Mesendoderm (in vitro differentiated cells): ENCODE measurements around the gene MYOD1.

Experiments
- DNase-seq: peaks from one replicate; pipeline ENCODE4 v3.0.0; 2013
- H2AK5ac ChIP-seq: 2 replicates; pipeline ENCODE4 v1.6.1; 2013; ENCODE audit warnings: low read length, inconsistent platforms
- H2BK120ac ChIP-seq: 2 replicates; pipeline ENCODE4 v1.6.1; 2013; ENCODE audit warnings: low read depth, mild to moderate bottlenecking, low read length, moderate library complexity, mixed read lengths
- H2BK15ac ChIP-seq: replicated peaks from 2 replicates; pipeline ENCODE4 v1.6.1; 2013; ENCODE audit warnings: low read depth, mild to moderate bottlenecking, moderate library complexity
- H2BK5ac ChIP-seq: 2 replicates; pipeline ENCODE4 v1.6.1; 2013; ENCODE audit warnings: low read length, inconsistent platforms
- H3K18ac ChIP-seq: 2 replicates; pipeline ENCODE4 v1.6.1; 2013; ENCODE audit warnings: mild to moderate bottlenecking, low read length, mixed read lengths
- H3K23ac ChIP-seq: one replicate; pipeline ENCODE4 v1.6.1; 2013; ENCODE audit warnings: low read length
- H3K27ac ChIP-seq: 2 replicates; pipeline ENCODE4 v1.5.1; 2013; ENCODE audit warnings: low read depth, mild to moderate bottlenecking, inconsistent platforms, low read length, moderate library complexity
- H3K27me3 ChIP-seq: 2 replicates; pipeline ENCODE4 v1.6.1; 2013; ENCODE audit warnings: low read length, control low read depth, mild to moderate bottlenecking, inconsistent platforms; ENCODE audit not compliant: insufficient read depth, poor library complexity
- H3K36me3 ChIP-seq: 2 replicates; pipeline ENCODE4 v1.6.1; 2013; ENCODE audit warnings: low read length, inconsistent platforms; ENCODE audit not compliant: control insufficient read depth, insufficient read depth
- H3K4ac ChIP-seq: one replicate; pipeline ENCODE4 v1.6.1; 2013; ENCODE audit warnings: low read depth, mild to moderate bottlenecking, low read length, moderate library complexity
- H3K4me1 ChIP-seq: 2 replicates; pipeline ENCODE4 v1.6.1; 2013; ENCODE audit warnings: low read depth, low read length, inconsistent platforms; ENCODE audit not compliant: control insufficient read depth
- H3K4me2 ChIP-seq: 2 replicates; pipeline ENCODE4 v1.6.1; 2013; ENCODE audit warnings: low read length
- H3K4me3 ChIP-seq: 2 replicates; pipeline ENCODE4 v1.5.1; 2013; ENCODE audit warnings: mild to moderate bottlenecking, low read length
- H3K56ac ChIP-seq: one replicate; pipeline ENCODE4 v1.6.1; 2013; ENCODE audit warnings: low read length
- H3K79me1 ChIP-seq: 2 replicates; pipeline ENCODE4 v1.6.1; 2013; ENCODE audit warnings: low read length, inconsistent platforms
- H3K79me2 ChIP-seq: 2 replicates; pipeline ENCODE4 v1.6.1; 2013; ENCODE audit warnings: mild to moderate bottlenecking, low read length; ENCODE audit not compliant: control insufficient read depth, insufficient read depth
- H3K9ac ChIP-seq: 2 replicates; pipeline ENCODE4 v1.6.1; 2013; ENCODE audit warnings: low read length, inconsistent platforms
- H4K5ac ChIP-seq: one replicate; pipeline ENCODE4 v1.6.1; 2013; ENCODE audit warnings: low read length
- H4K8ac ChIP-seq: one replicate; pipeline ENCODE4 v1.6.1; 2013; ENCODE audit warnings: low read depth, mild to moderate bottlenecking, control low read depth, low read length, moderate library complexity
- WGBS: extraction: QIAGEN DNeasy Blood & Tissue Kit; methylation state at CpG from one replicate; pipeline ENCODE4 v1.1.7; 2013; ENCODE audit warnings: low lambda C conversion rate, missing lambda C conversion rate; ENCODE audit not compliant: insufficient coverage; ENCODE audit errors: extremely low coverage; 5-methylcytosine and 5-hydroxymethylcytosine counted together

MYOD1 gene

GRCh38 chr11:17733261-17733660 is 13.9 kb downstream of the MYOD1 start:
- Histone ChIP-seq H2AK5ac (no peak overlapping the region), H3K27ac (no peak overlapping the region), H3K79me1 (no peaks in the 10 kb centered on the region), H3K27me3 (peaks cover 22% of the 10 kb centered on the region), H3K18ac (no peak overlapping the region), H3K4me3 (no peak overlapping the region), H3K79me2 (no peaks in the 10 kb centered on the region), H3K9ac (no peak overlapping the region), H2BK15ac (no peak overlapping the region), H2BK120ac (no peak overlapping the region), H4K5ac (no peak overlapping the region), H3K4me1 (no peaks in the 10 kb centered on the region), H3K56ac (no peak overlapping the region), H4K8ac (no peak overlapping the region), H3K23ac (no peak overlapping the region), H3K4me2 (no peak overlapping the region), H2BK5ac (no peak overlapping the region), H3K36me3 (no peaks in the 10 kb centered on the region), H3K4ac (no peak overlapping the region)
- no CpG with 5 or more reads among the region's 4 CpGs for WGBS
- no peak for DNase-seq

DNA sequence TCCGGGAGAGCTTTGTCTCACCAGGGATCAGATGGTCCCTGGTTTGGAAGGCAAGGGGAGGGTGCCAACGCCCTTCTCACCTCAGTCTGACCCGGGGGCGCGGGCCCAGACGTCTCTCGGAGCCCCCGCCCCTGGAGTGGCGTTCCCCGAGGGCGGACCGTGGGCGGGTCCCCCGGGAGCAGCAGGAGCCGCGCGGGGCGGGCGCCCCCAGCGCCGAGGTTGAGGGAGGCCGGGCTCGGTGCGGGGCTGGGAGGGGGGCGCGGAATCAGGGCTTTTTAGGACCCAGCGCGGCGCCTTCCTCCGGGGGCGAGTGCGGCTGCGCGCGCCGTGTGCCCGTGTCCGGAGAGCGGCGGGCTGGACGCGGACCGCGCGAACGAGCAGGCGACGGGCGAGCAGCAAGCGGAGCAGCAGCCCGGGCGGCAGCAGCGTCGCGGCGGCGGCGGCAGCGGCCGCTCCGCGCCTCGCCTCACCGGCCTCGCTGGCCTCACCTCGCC is 15.1 kb downstream of the MYOD1 start, which contains the start of gene KCNC1:
KCNC1 (plus strand) TSS at position 364 of the 494 bp plus-strand sequence. CDS start 1,222 bp downstream, outside the sequence.
- no peak within 1 kb of the TSS for H3K18ac ChIP-seq
- no peak within 1 kb of the TSS for H3K4me3 ChIP-seq
- no peak within 1 kb of the TSS for H3K27ac ChIP-seq
- H3K4me1 ChIP-seq: no peaks in the 10 kb centered on the region
- no peak within 1 kb of the TSS for H3K4ac ChIP-seq
- peak; percentile 59 for DNase-seq
- no peaks in the 10 kb centered on the region for H3K36me3 ChIP-seq
- no peak within 1 kb of the TSS for H3K23ac ChIP-seq
- no peak within 1 kb of the TSS for H2BK120ac ChIP-seq
- H2AK5ac ChIP-seq: no peak within 1 kb of the TSS
- no peaks in the 10 kb centered on the region for H3K79me2 ChIP-seq
- H2BK5ac ChIP-seq: no peak within 1 kb of the TSS
- H2BK15ac ChIP-seq: no peak within 1 kb of the TSS
- no CpG with 5 or more reads among the region's 66 CpGs for WGBS
- no peaks in the 10 kb centered on the region for H3K79me1 ChIP-seq
- peak within 1 kb of the TSS; percentile 62 for H3K4me2 ChIP-seq
- H3K9ac ChIP-seq: no peak within 1 kb of the TSS
- peaks cover 22% of the 10 kb centered on the region for H3K27me3 ChIP-seq
- H4K5ac ChIP-seq: no peak within 1 kb of the TSS
- H4K8ac ChIP-seq: no peak within 1 kb of the TSS
- H3K56ac ChIP-seq: no peak within 1 kb of the TSS

GRCh38 chr11:17734986-17735817 is 15.8 kb downstream of the MYOD1 start:
- Histone ChIP-seq H3K79me1 (no peaks in the 10 kb centered on the region), H3K4me1 (no peaks in the 10 kb centered on the region), H3K27ac (no peak overlapping the region), H3K9ac (no peak overlapping the region), H2BK5ac (no peak overlapping the region), H3K18ac (no peak overlapping the region), H3K79me2 (no peaks in the 10 kb centered on the region), H2AK5ac (no peak overlapping the region), H3K56ac (no peak overlapping the region), H3K23ac (no peak overlapping the region), H4K8ac (no peak overlapping the region), H3K36me3 (no peaks in the 10 kb centered on the region), H2BK120ac (no peak overlapping the region), H3K27me3 (peaks cover 22% of the 10 kb centered on the region), H3K4ac (no peak overlapping the region), H3K4me3 (no peak overlapping the region), H4K5ac (no peak overlapping the region), H2BK15ac (no peak overlapping the region), H3K4me2 (peak overlapping the region; percentile 62)
- DNase-seq: peak; percentile 82
- no CpG with 5 or more reads among the region's 73 CpGs for WGBS

GRCh38 chr11:17735818-17736578 is 16.6 kb downstream of the MYOD1 start:
- DNase-seq: no peak
- Histone ChIP-seq H3K27me3 (peaks cover 22% of the 10 kb centered on the region), H2AK5ac (no peak overlapping the region), H4K5ac (no peak overlapping the region), H3K4me2 (no peak overlapping the region), H2BK120ac (no peak overlapping the region), H3K4me1 (no peaks in the 10 kb centered on the region), H3K79me2 (no peaks in the 10 kb centered on the region), H3K18ac (no peak overlapping the region), H3K9ac (no peak overlapping the region), H3K4ac (no peak overlapping the region), H3K79me1 (no peaks in the 10 kb centered on the region), H3K23ac (no peak overlapping the region), H4K8ac (no peak overlapping the region), H3K4me3 (no peak overlapping the region), H3K36me3 (no peaks in the 10 kb centered on the region), H2BK15ac (no peak overlapping the region), H3K56ac (no peak overlapping the region), H2BK5ac (no peak overlapping the region), H3K27ac (no peak overlapping the region)
- no CpG with 5 or more reads among the region's 102 CpGs for WGBS

GRCh38 chr11:17736579-17736893 is 17.2 kb downstream of the MYOD1 start:
- no peak overlapping the region for H2AK5ac ChIP-seq
- DNase-seq: no peak
- no peaks in the 10 kb centered on the region for H3K36me3 ChIP-seq
- no peak overlapping the region for H2BK120ac ChIP-seq
- H3K9ac ChIP-seq: no peak overlapping the region
- no peak overlapping the region for H3K27ac ChIP-seq
- no peak overlapping the region for H3K4me3 ChIP-seq
- no peak overlapping the region for H3K56ac ChIP-seq
- no peak overlapping the region for H3K23ac ChIP-seq
- no peak overlapping the region for H3K18ac ChIP-seq
- peaks cover 22% of the 10 kb centered on the region for H3K27me3 ChIP-seq
- no peak overlapping the region for H3K4ac ChIP-seq
- no peak overlapping the region for H2BK15ac ChIP-seq
- no peaks in the 10 kb centered on the region for H3K79me2 ChIP-seq
- no peaks in the 10 kb centered on the region for H3K79me1 ChIP-seq
- H2BK5ac ChIP-seq: no peak overlapping the region
- H3K4me1 ChIP-seq: no peaks in the 10 kb centered on the region
- H4K8ac ChIP-seq: no peak overlapping the region
- no CpG with 5 or more reads among the region's 12 CpGs for WGBS
- no peak overlapping the region for H4K5ac ChIP-seq
- no peak overlapping the region for H3K4me2 ChIP-seq
